NCI-H2029 (cell line): ENCODE results near the gene CCP110.

Source experiments
- DNase-seq: peaks from one replicate; lab custom pipeline; 2025; lab: John Stamatoyannopoulos, UW

The CCP110 gene

DNA sequence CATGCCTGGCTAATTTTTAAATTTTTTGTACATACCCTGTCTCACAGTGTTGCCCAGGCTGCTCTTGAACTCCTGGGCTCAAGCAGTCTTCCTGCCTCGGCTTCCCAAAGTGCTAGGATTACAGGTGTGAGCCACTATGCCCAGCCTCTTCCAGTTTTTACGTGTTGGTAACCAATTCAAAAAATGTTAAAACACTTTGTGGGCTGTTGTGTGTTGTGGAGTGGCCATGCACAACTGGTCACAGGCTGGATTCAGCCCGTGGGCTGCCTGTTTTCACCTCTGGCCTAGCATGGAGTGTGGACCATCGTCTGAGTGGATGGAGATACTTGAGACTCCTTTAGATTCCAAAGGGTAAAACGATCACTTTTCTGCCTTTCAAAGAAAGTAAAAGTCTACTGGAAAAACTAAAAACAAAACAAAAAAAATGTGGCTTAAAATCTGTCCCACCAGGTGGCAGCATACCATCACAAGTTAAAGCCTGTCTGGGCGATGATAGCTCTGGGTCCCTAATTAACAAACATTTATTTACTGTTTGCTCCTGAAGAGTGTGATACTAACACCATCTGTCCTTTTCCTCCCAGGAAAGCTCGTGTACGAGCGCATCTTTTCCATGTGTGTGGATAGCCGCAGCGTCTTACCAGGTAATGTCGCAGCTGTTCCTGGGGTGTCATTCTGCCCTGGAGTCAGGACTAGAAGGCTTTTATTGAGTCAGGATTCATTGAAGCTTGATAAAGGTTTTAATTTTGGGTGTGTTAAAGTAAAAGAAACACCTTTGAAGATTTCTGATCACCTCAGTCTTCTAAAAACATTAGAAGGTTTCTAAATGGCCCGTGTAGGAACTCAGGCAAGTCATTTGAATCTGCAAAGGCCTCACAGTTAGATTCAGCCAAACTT is 77.6 kb downstream of the CCP110 start:
- peak; percentile 13 for DNase-seq
